ENCODE measurements around the gene IFITM1.
"Not testable (repeated sequence)": the region's sequence is repeated elsewhere in the genome, so short reads cannot be mapped to it uniquely, and the experiment has no call there.

Gene IFITM1

GRCh38 chr11:313787-314553, at the start of gene IFITM1:
Gene IFITM1, plus strand, starts transcription at chr11:314040. Its CDS starts 131 bp downstream, at chr11:314171.
- H3K27ac ChIP-seq (ENCODE audit: low read length): peak within 1 kb of the TSS; percentile 41
- no peaks in the 10 kb centered on the region for H3K36me3 ChIP-seq (ENCODE audit: control insufficient read depth in 2 of 2, insufficient read depth in 2 of 2, low read length in 2 of 2)
- no peaks in the 10 kb centered on the region for H3K9me3 ChIP-seq (ENCODE audit: control insufficient read depth in 2 of 2, low read length in 2 of 2)
- H3K27me3 ChIP-seq (ENCODE audit: control insufficient read depth in 1 of 2, insufficient read depth in 2 of 2, low read length in 2 of 2): peaks cover 2 to 16% of the 10 kb centered on the region in 2 donors
- H3K4me3 ChIP-seq (ENCODE audit: low read length in 2 of 2): peak within 1 kb of the TSS; percentile 60 to 71
- peak within 1 kb of the TSS; percentile 29 to 57 for H3K9ac ChIP-seq (ENCODE audit: low read length in 2 of 2)
- peaks cover 27% of the 10 kb centered on the region for H3K4me1 ChIP-seq (ENCODE audit: control insufficient read depth, insufficient read depth, low read length)

- H3K36me3 ChIP-seq (ENCODE audit: control insufficient read depth in 2 of 2, insufficient read depth in 2 of 2, low read length in 2 of 2): no peaks in the 10 kb centered on the region
- H3K9ac ChIP-seq (ENCODE audit: low read length in 2 of 2): no peak overlapping the region
- no peak overlapping the region for H3K4me3 ChIP-seq (ENCODE audit: low read length in 2 of 2)
- H3K4me1 ChIP-seq (ENCODE audit: control insufficient read depth, insufficient read depth, low read length): no peaks in the 10 kb centered on the region
- H3K9me3 ChIP-seq (ENCODE audit: control insufficient read depth in 2 of 2, low read length in 2 of 2): no peaks in the 10 kb centered on the region
- H3K27ac ChIP-seq (ENCODE audit: low read length): no peak overlapping the region
- H3K27me3 ChIP-seq (ENCODE audit: control insufficient read depth in 1 of 2, insufficient read depth in 2 of 2, low read length in 2 of 2): peaks cover 7 to 8% of the 10 kb centered on the region in 2 donors
Measured at GRCh38 chr11:266676-267439, 47.0 kb upstream of the IFITM1 start.

- H3K4me1 ChIP-seq (ENCODE audit: control insufficient read depth, insufficient read depth, low read length): no peaks in the 10 kb centered on the region
- no peak overlapping the region for H3K27ac ChIP-seq (ENCODE audit: low read length)
- H3K9ac ChIP-seq (ENCODE audit: low read length in 2 of 2): no peak overlapping the region
- no peaks in the 10 kb centered on the region for H3K9me3 ChIP-seq (ENCODE audit: control insufficient read depth in 2 of 2, low read length in 2 of 2)
- peak overlapping the region in 1 of 2 donors; percentile 35 for H3K4me3 ChIP-seq (ENCODE audit: low read length in 2 of 2)
- no peaks in the 10 kb centered on the region for H3K36me3 ChIP-seq (ENCODE audit: control insufficient read depth in 2 of 2, insufficient read depth in 2 of 2, low read length in 2 of 2)
- peaks cover 7 to 8% of the 10 kb centered on the region in 2 donors for H3K27me3 ChIP-seq (ENCODE audit: control insufficient read depth in 1 of 2, insufficient read depth in 2 of 2, low read length in 2 of 2)
Measured at GRCh38 chr11:267491-267994, 46.3 kb upstream of the IFITM1 start.

GRCh38 chr11:268716-269145, 45.1 kb upstream of the IFITM1 start:
- not testable (repeated sequence) for H3K9me3 ChIP-seq (ENCODE audit: control insufficient read depth in 2 of 2, low read length in 2 of 2); H3K27ac ChIP-seq (ENCODE audit: low read length); H3K36me3 ChIP-seq (ENCODE audit: control insufficient read depth in 2 of 2, insufficient read depth in 2 of 2, low read length in 2 of 2); H3K4me3 ChIP-seq (ENCODE audit: low read length in 2 of 2); H3K27me3 ChIP-seq (ENCODE audit: control insufficient read depth in 1 of 2, insufficient read depth in 2 of 2, low read length in 2 of 2); H3K9ac ChIP-seq (ENCODE audit: low read length in 2 of 2); H3K4me1 ChIP-seq (ENCODE audit: control insufficient read depth, insufficient read depth, low read length)

- H3K4me1 ChIP-seq (ENCODE audit: control insufficient read depth, insufficient read depth, low read length): no peaks in the 10 kb centered on the region
- H3K27me3 ChIP-seq (ENCODE audit: control insufficient read depth in 1 of 2, insufficient read depth in 2 of 2, low read length in 2 of 2): peaks cover 7 to 8% of the 10 kb centered on the region in 2 donors
- H3K36me3 ChIP-seq (ENCODE audit: control insufficient read depth in 2 of 2, insufficient read depth in 2 of 2, low read length in 2 of 2): no peaks in the 10 kb centered on the region
- no peak overlapping the region for H3K9ac ChIP-seq (ENCODE audit: low read length in 2 of 2)
- no peak overlapping the region for H3K4me3 ChIP-seq (ENCODE audit: low read length in 2 of 2)
- H3K9me3 ChIP-seq (ENCODE audit: control insufficient read depth in 2 of 2, low read length in 2 of 2): no peaks in the 10 kb centered on the region
- H3K27ac ChIP-seq (ENCODE audit: low read length): no peak overlapping the region
Measured at GRCh38 chr11:269146-269890, 44.5 kb upstream of the IFITM1 start.

GRCh38 chr11:270451-271318, 43.2 kb upstream of the IFITM1 start:
- H3K27ac ChIP-seq (ENCODE audit: low read length): no peak overlapping the region
- H3K27me3 ChIP-seq (ENCODE audit: control insufficient read depth in 1 of 2, insufficient read depth in 2 of 2, low read length in 2 of 2): peaks cover 7 to 8% of the 10 kb centered on the region in 2 donors
- H3K4me1 ChIP-seq (ENCODE audit: control insufficient read depth, insufficient read depth, low read length): no peaks in the 10 kb centered on the region
- H3K9me3 ChIP-seq (ENCODE audit: control insufficient read depth in 2 of 2, low read length in 2 of 2): no peaks in the 10 kb centered on the region
- no peak overlapping the region for H3K4me3 ChIP-seq (ENCODE audit: low read length in 2 of 2)
- no peaks in the 10 kb centered on the region for H3K36me3 ChIP-seq (ENCODE audit: control insufficient read depth in 2 of 2, insufficient read depth in 2 of 2, low read length in 2 of 2)
- H3K9ac ChIP-seq (ENCODE audit: low read length in 2 of 2): no peak overlapping the region

- H3K27ac ChIP-seq (ENCODE audit: low read length): no peak overlapping the region
- no peaks in the 10 kb centered on the region for H3K9me3 ChIP-seq (ENCODE audit: control insufficient read depth in 2 of 2, low read length in 2 of 2)
Measured at GRCh38 chr11:271319-271715, 42.5 kb upstream of the IFITM1 start.

GRCh38 chr11:272195-272930, 41.5 kb upstream of the IFITM1 start:
- Histone ChIP-seq H3K27ac (ENCODE audit: low read length) (no peak overlapping the region), H3K9ac (ENCODE audit: low read length in 2 of 2) (no peak overlapping the region)

More at GRCh38 chr11:271319-271715, 42.5 kb upstream of the IFITM1 start:
- H3K36me3 ChIP-seq (ENCODE audit: control insufficient read depth in 2 of 2, insufficient read depth in 2 of 2, low read length in 2 of 2): no peaks in the 10 kb centered on the region
- H3K4me1 ChIP-seq (ENCODE audit: control insufficient read depth, insufficient read depth, low read length): no peaks in the 10 kb centered on the region
- H3K9ac ChIP-seq (ENCODE audit: low read length in 2 of 2): no peak overlapping the region
- no peak overlapping the region for H3K4me3 ChIP-seq (ENCODE audit: low read length in 2 of 2)
- peaks cover 7 to 8% of the 10 kb centered on the region in 2 donors for H3K27me3 ChIP-seq (ENCODE audit: control insufficient read depth in 1 of 2, insufficient read depth in 2 of 2, low read length in 2 of 2)

GRCh38 chr11:272931-273198, 41.0 kb upstream of the IFITM1 start:
- H3K27ac ChIP-seq (ENCODE audit: low read length): no peak overlapping the region
- H3K27me3 ChIP-seq (ENCODE audit: control insufficient read depth in 1 of 2, insufficient read depth in 2 of 2, low read length in 2 of 2): peaks cover 7 to 8% of the 10 kb centered on the region in 2 donors
- H3K4me3 ChIP-seq (ENCODE audit: low read length in 2 of 2): no peak overlapping the region
- H3K9me3 ChIP-seq (ENCODE audit: control insufficient read depth in 2 of 2, low read length in 2 of 2): no peaks in the 10 kb centered on the region
- no peak overlapping the region for H3K9ac ChIP-seq (ENCODE audit: low read length in 2 of 2)
- H3K4me1 ChIP-seq (ENCODE audit: control insufficient read depth, insufficient read depth, low read length): no peaks in the 10 kb centered on the region
- no peaks in the 10 kb centered on the region for H3K36me3 ChIP-seq (ENCODE audit: control insufficient read depth in 2 of 2, insufficient read depth in 2 of 2, low read length in 2 of 2)

More at GRCh38 chr11:272195-272930, 41.5 kb upstream of the IFITM1 start:
- H3K9me3 ChIP-seq (ENCODE audit: control insufficient read depth in 2 of 2, low read length in 2 of 2): no peaks in the 10 kb centered on the region
- peaks cover 7 to 8% of the 10 kb centered on the region in 2 donors for H3K27me3 ChIP-seq (ENCODE audit: control insufficient read depth in 1 of 2, insufficient read depth in 2 of 2, low read length in 2 of 2)
- no peaks in the 10 kb centered on the region for H3K36me3 ChIP-seq (ENCODE audit: control insufficient read depth in 2 of 2, insufficient read depth in 2 of 2, low read length in 2 of 2)
- no peak overlapping the region for H3K4me3 ChIP-seq (ENCODE audit: low read length in 2 of 2)
- no peaks in the 10 kb centered on the region for H3K4me1 ChIP-seq (ENCODE audit: control insufficient read depth, insufficient read depth, low read length)

Measured in stomach smooth muscle (tissue), 2 donors.